GM12873 (cell line): ENCODE measurements around the gene CNNM3.

Experiments used
- CTCF ChIP-seq: IDR thresholded peaks from 2 replicates; pipeline ENCODE4 v1.5.1; 2012; ENCODE audit warnings: low read depth, mild to moderate bottlenecking, moderate library complexity, low read length, control low read depth; ENCODE audit not compliant: insufficient read depth; ENCODE audit errors: missing control alignments

CNNM3 gene

GRCh38 chr2:96869822-96870625, 54.0 kb downstream of the CNNM3 start, which contains the start of gene SEMA4C:
SEMA4C (minus strand) TSS chr2:96870080; CDS start chr2:96867886, 2,194 bp downstream.
- TF ChIP-seq CTCF: no peak

GRCh38 chr2:96870626-96871255, 54.7 kb downstream of the CNNM3 start:
- no peak for TF ChIP-seq CTCF

GRCh38 chr2:96872591-96873349, 56.7 kb downstream of the CNNM3 start:
- TF ChIP-seq CTCF: no peak

GRCh38 chr2:96873651-96874096, 57.6 kb downstream of the CNNM3 start:
- no peak for TF ChIP-seq CTCF

GRCh38 chr2:96874198-96874831, 58.2 kb downstream of the CNNM3 start:
- no peak for TF ChIP-seq CTCF

- TF ChIP-seq CTCF: no peak
Measured at GRCh38 chr2:96875498-96876268, 59.6 kb downstream of the CNNM3 start.
